Stimulated activated naive CD8-positive, alpha-beta T cell treated with anti-CD3 and anti-CD28 coated beads, Interleukin-15, Interleukin-2, amounts not matched to agents 100 U/mL and 50 U/mL, for 24 hours (primary cell): ENCODE measurements around the gene CLCN3.
"Not testable (repeated sequence)": the region's sequence is repeated elsewhere in the genome, so short reads cannot be mapped to it uniquely, and the experiment has no call there.

Source experiments
- ATAC-seq: fragments of 150-1000 bp; cut with Tn5 transposase; one replicate; pipeline ENCODE4 v1.10.0; 2021
- DNase-seq: peaks from one replicate; pipeline ENCODE4 v3.0.0; 2021

The CLCN3 gene

GRCh38 chr4:169619958-169620879, at the start of gene CLCN3:
Gene CLCN3, plus strand, starts transcription at chr4:169620578. Its CDS starts 15,351 bp downstream, at chr4:169635929.
- DNase-seq (peak; percentile 96), ATAC-seq (peak; percentile 94)

- ATAC-seq, DNase-seq: not testable (repeated sequence)
Measured at GRCh38 chr4:169571012-169571411, 49.4 kb upstream of the CLCN3 start.

GRCh38 chr4:169571435-169571834, 48.9 kb upstream of the CLCN3 start:
- ATAC-seq (no peak), DNase-seq (no peak)

- no peak for DNase-seq
- no peak for ATAC-seq
Measured at GRCh38 chr4:169573889-169574288, 46.5 kb upstream of the CLCN3 start.

GRCh38 chr4:169582203-169582602, 38.2 kb upstream of the CLCN3 start:
- ATAC-seq (no peak), DNase-seq (no peak)

GRCh38 chr4:169582706-169583105, 37.7 kb upstream of the CLCN3 start:
- no peak for DNase-seq
- ATAC-seq = no peak

- no peak for DNase-seq
- ATAC-seq = no peak
Measured at GRCh38 chr4:169583563-169583962, 36.8 kb upstream of the CLCN3 start.

- no peak for ATAC-seq
- no peak for DNase-seq
Measured at GRCh38 chr4:169593050-169593560, 27.3 kb upstream of the CLCN3 start.

GRCh38 chr4:169594560-169595195, 25.7 kb upstream of the CLCN3 start:
- DNase-seq (no peak), ATAC-seq (no peak)

- ATAC-seq = no peak
- DNase-seq = no peak
Measured at GRCh38 chr4:169601016-169601771, 19.2 kb upstream of the CLCN3 start.

- ATAC-seq (no peak), DNase-seq (no peak)
Measured at GRCh38 chr4:169603312-169603711, 17.1 kb upstream of the CLCN3 start.

GRCh38 chr4:169604131-169604900, 16.1 kb upstream of the CLCN3 start:
- ATAC-seq (peak; percentile 94), DNase-seq (no peak)

- ATAC-seq = no peak
- DNase-seq = no peak
Measured at GRCh38 chr4:169604903-169605331, 15.5 kb upstream of the CLCN3 start.

GRCh38 chr4:169611157-169611556, 9.2 kb upstream of the CLCN3 start:
- DNase-seq = no peak
- no peak for ATAC-seq

- peak; percentile 90 for DNase-seq
- peak; percentile 96 for ATAC-seq
Measured at GRCh38 chr4:169611991-169612870, 8.1 kb upstream of the CLCN3 start, which contains the start of gene NEK1. Gene NEK1, minus strand, starts transcription at chr4:169612583. Its CDS starts 9,953 bp downstream, at chr4:169602630.

GRCh38 chr4:169612871-169613859, 7.2 kb upstream of the CLCN3 start:
- DNase-seq (peak; percentile 71), ATAC-seq (peak; percentile 25)

GRCh38 chr4:169615467-169616106, 4.8 kb upstream of the CLCN3 start:
- no peak for ATAC-seq

GRCh38 chr4:169616846-169617245, 3.5 kb upstream of the CLCN3 start:
- ATAC-seq (no peak), DNase-seq (no peak)

More at GRCh38 chr4:169615467-169616106, 4.8 kb upstream of the CLCN3 start:
- no peak for DNase-seq

- no peak for ATAC-seq
- DNase-seq = no peak
Measured at GRCh38 chr4:169617306-169617705, 3.1 kb upstream of the CLCN3 start.
